GM12878 (cell line): ENCODE data around the gene SDK2. TPM values are rescaled to one million over a fixed set of nuclear protein-coding genes. Genes with fewer than 3 reads are reported as not detected.

ENCODE experiments used
- ATAC-seq: fragments of 200-7000 bp; cut with Tn5 transposase; 3 replicates; pipeline ENCODE4 v1.9.1; 2020; ENCODE audit warnings: mild to moderate bottlenecking, moderate library complexity
- BruUV-seq: library from RNA; stranded (reverse); fragments of 400-500 nt; replicated peaks from 2 replicates; lab custom pipeline; 2021; lab: Mats Ljungman, UMichigan
- CTCF ChIA-PET: fragments of 300-600 bp; sonication (Branson Sonifier 250); formaldehyde crosslinking; extraction: SDS; loops from one replicate; lab custom pipeline; 2021; ENCODE audit warnings: inconsistent platforms; lab: Yijun Ruan, JAX
- POLR2A ChIA-PET: fragments of 350-600 bp; formaldehyde crosslinking; extraction: SDS; loops from one replicate; lab custom pipeline; 2021; ENCODE audit warnings: inconsistent platforms; lab: Charles Lee
- RAD21 ChIA-PET: fragments of 300-600 bp; sonication (Branson Sonifier 250); formaldehyde crosslinking; loops from one replicate; lab custom pipeline; 2023; ENCODE audit warnings: antibody characterized with exemption; ENCODE audit not compliant: unreplicated experiment; lab: Charles Lee
- SMC1A ChIA-PET: fragments of 300-600 bp; sonication (Branson Sonifier 250); formaldehyde crosslinking; loops from one replicate; lab custom pipeline; 2023; ENCODE audit not compliant: unreplicated experiment, uncharacterized antibody; lab: Charles Lee
- DNase-seq: peaks from one replicate; pipeline ENCODE4 v3.0.0-alpha.2; 2011; ENCODE audit warnings: low read depth, low spot score
- FAIRE-seq: peaks from 3 replicates; lab custom pipeline; 2011; peaks lifted over from hg19 to GRCh38; lab: Jason Lieb, UNC
- H2AFZ ChIP-seq: 2 replicates; pipeline ENCODE4 v1.6.0; 2011; ENCODE audit warnings: low read depth, low read length, control low read depth; ENCODE audit not compliant: control insufficient read depth
- H3K27ac ChIP-seq: 2 replicates; pipeline ENCODE4 v1.5.1; 2011; ENCODE audit warnings: control low read depth; ENCODE audit not compliant: control insufficient read depth, insufficient read depth
- H3K27me3 ChIP-seq, 2 experiments: replicated peaks in 1 of 2; 2 replicates each; pipeline versions ENCODE4 v1.6.0 to v1.6.1; 2011; ENCODE audit warnings: low read length in 1 of 2; ENCODE audit not compliant: control insufficient read depth in 2 of 2, insufficient read depth in 2 of 2
- H3K36me3 ChIP-seq, 2 experiments: 2 replicates each; pipeline ENCODE4 v1.5.1; 2011; ENCODE audit warnings: low read length in 1 of 2; ENCODE audit not compliant: control insufficient read depth in 2 of 2, insufficient read depth in 2 of 2
- H3K4me1 ChIP-seq: 2 replicates; pipeline ENCODE4 v1.6.1; 2011; ENCODE audit warnings: mild to moderate bottlenecking, low read length, moderate library complexity, mixed read lengths; ENCODE audit not compliant: control insufficient read depth, insufficient read depth
- H3K4me2 ChIP-seq: 2 replicates; pipeline ENCODE4 v1.6.0; 2011; ENCODE audit warnings: control low read depth; ENCODE audit not compliant: control insufficient read depth, insufficient read depth
- H3K4me3 ChIP-seq: fragments of 200-600 bp; sonication (generic); 2 replicates; pipeline ENCODE4 v1.5.1; 2016
- H3K79me2 ChIP-seq: 2 replicates; pipeline ENCODE4 v1.6.0; 2011; ENCODE audit warnings: low read length; ENCODE audit not compliant: control insufficient read depth, insufficient read depth
- H3K9ac ChIP-seq: 2 replicates; pipeline ENCODE4 v1.8.0; 2011; ENCODE audit warnings: low read length, control low read depth, mixed read lengths; ENCODE audit not compliant: control insufficient read depth, insufficient read depth
- H3K9me3 ChIP-seq: replicated peaks from 3 replicates; pipeline ENCODE4 v1.5.1; 2011; ENCODE audit warnings: mild to moderate bottlenecking, low read length; ENCODE audit not compliant: control insufficient read depth, insufficient read depth
- H4K20me1 ChIP-seq: 2 replicates; pipeline ENCODE4 v1.6.0; 2011; ENCODE audit not compliant: control insufficient read depth, insufficient read depth
- BCL11A ChIP-seq: IDR thresholded peaks from 2 replicates; pipeline ENCODE4 v1.6.1; 2011; ENCODE audit warnings: low read depth, low read length
- FOXK2 ChIP-seq: fragments of 450-650 bp; IDR thresholded peaks from 2 replicates; pipeline ENCODE4 v1.6.1; 2017; ENCODE audit warnings: mild to moderate bottlenecking, moderate library complexity
- HDAC6 ChIP-seq: fragments of 200-600 bp; sonication (generic); IDR thresholded peaks from one replicate; pipeline ENCODE4 v1.8.0; 2017; ENCODE audit warnings: antibody characterized with exemption; ENCODE audit not compliant: unreplicated experiment
- IRF3 ChIP-seq: fragments of 450-650 bp; IDR thresholded peaks from 2 replicates; pipeline ENCODE4 v1.6.1; 2014; ENCODE audit warnings: mild to moderate bottlenecking
- LARP7 ChIP-seq: fragments of 450-650 bp; IDR thresholded peaks from 2 replicates; pipeline ENCODE4 v1.6.1; 2017; ENCODE audit warnings: mild to moderate bottlenecking
- NBN ChIP-seq: fragments of 450-650 bp; IDR thresholded peaks from 2 replicates; pipeline ENCODE4 v1.6.1; 2016
- POU2F2 ChIP-seq: IDR thresholded peaks from 3 replicates; pipeline ENCODE4 v1.6.1; 2011; ENCODE audit warnings: low read depth, mild to moderate bottlenecking, low read length, borderline replicate concordance
- RAD51 ChIP-seq: fragments of 450-650 bp; IDR thresholded peaks from 2 replicates; pipeline ENCODE4 v1.6.1; 2016; ENCODE audit warnings: moderate library complexity, mild to moderate bottlenecking, inconsistent platforms
- SMC3 ChIP-seq: IDR thresholded peaks from 2 replicates; pipeline ENCODE4 v1.6.1; 2011; ENCODE audit warnings: low read length, improper control_type of control experiment, borderline replicate concordance
- STAT3 ChIP-seq: IDR thresholded peaks from 2 replicates; pipeline ENCODE4 v1.6.1; 2011; ENCODE audit warnings: low read depth, low read length, improper control_type of control experiment
- ZBTB33 ChIP-seq: fragments of 450-650 bp; IDR thresholded peaks from 2 replicates; pipeline ENCODE4 v1.6.1; 2017; ENCODE audit warnings: mild to moderate bottlenecking
- ZNF687 ChIP-seq: fragments of 450-650 bp; IDR thresholded peaks from 2 replicates; pipeline ENCODE4 v1.6.1; 2017; ENCODE audit warnings: mild to moderate bottlenecking, moderate library complexity
- ZSCAN29 ChIP-seq: fragments of 450-650 bp; IDR thresholded peaks from 2 replicates; pipeline ENCODE4 v1.6.1; 2017; ENCODE audit warnings: mild to moderate bottlenecking, moderate library complexity
- WGBS: methylation state at CpG from one replicate; pipeline ENCODE4 v1.1.6; 2016; ENCODE audit warnings: low lambda C conversion rate; ENCODE audit not compliant: insufficient replicate concordance, insufficient coverage; ENCODE audit errors: missing lambda C conversion rate; 5-methylcytosine and 5-hydroxymethylcytosine counted together
- in situ Hi-C: fragments of 300-500 bp; cut with MboI; formaldehyde crosslinking; loops from 9 replicates; pipeline ENCODE4 v1.14.3; 2018; ENCODE audit warnings: mixed read lengths
- intact Hi-C: fragments of 100-400 bp; cut with micrococcal nuclease; formaldehyde crosslinking; loops from one replicate; pipeline ENCODE4 v1.14.2; 2022; ENCODE audit not compliant: unreplicated experiment
- polyA plus RNA-seq, 11 experiments: library from polyadenylated mRNA; depleted of rRNA in 4 of 11; unstranded in 6 of 11; stranded (reverse) in 5 of 11; fragments of >200 nt; fragmentation: Nextera tagmentation in 4 of 11; fragmentation: Illumina TruSeq in 1 of 11; extraction: Ambion mirVana in 4 of 11; extraction: Trizol in 1 of 11; gene quantifications; 1 replicate in 1 of 11; 2 replicates in 10 of 11; pipeline versions ENCODE4 v1.2.1 to v1.2.3, GENCODE V29; 2011 to 2016; ENCODE audit warnings: inconsistent platforms in 2 of 11, missing spikeins in 2 of 11, low read depth in 1 of 11
- total RNA-seq, 4 experiments: library from RNA; depleted of rRNA in 3 of 4; stranded (reverse); fragments of >200 nt in 3 of 4; fragmentation: Illumina TruSeq in 1 of 4; extraction: Trizol in 1 of 4; gene quantifications; 2 replicates each; pipeline versions ENCODE4 v1.2.1 to v1.2.3, GENCODE V29; 2013 to 2021
- TF ChIP-seq, protein P1 (sequence below): IDR thresholded peaks from 2 replicates; pipeline ENCODE4 v1.6.1; 2011; ENCODE audit warnings: mild to moderate bottlenecking, low read depth, low read length, moderate library complexity; ENCODE audit not compliant: insufficient replicate concordance
- TF ChIP-seq, protein P2 (sequence below): fragments of 150-350 bp; IDR thresholded peaks from 2 replicates; pipeline ENCODE4 v1.6.1; 2014; ENCODE audit warnings: mild to moderate bottlenecking, low read depth, low read length

SDK2 gene
- total and polyA plus RNA-seq, 10 of the 15 experiments (the other 5 are each of a cell fraction or from before 2014, with no cell fraction given), result 0.03 to 0.08 (median 0.03) TPM; not detected in 7

- no peak overlapping the region for H3K27ac ChIP-seq
- POLR2A ChIA-PET, result no interaction called here
- CTCF ChIA-PET, result interaction anchor here (1.0 kb wide), 1 partner anchor 14 kb away, joined by 3 read pairs; no protein-coding TSS in a partner anchor
- no peaks in the 10 kb centered on the region for H4K20me1 ChIP-seq
- in situ Hi-C loops (no loop called here), intact Hi-C loops (no loop called here)
- no TSS peak for BruUV-seq
- no peaks in the 10 kb centered on the region for H3K36me3 ChIP-seq
- H3K4me3 ChIP-seq, result no peak overlapping the region
- no peaks in the 10 kb centered on the region for H3K9me3 ChIP-seq
- H3K4me1 ChIP-seq, result no peaks in the 10 kb centered on the region
- TF ChIP-seq ZNF687 (no peak), RAD51 (no peak), IRF3 (no peak), LARP7 (no peak), ZSCAN29 (no peak), HDAC6 (no peak), SMC3 (no peak), FOXK2 (no peak), POU2F2 (no peak), NBN (no peak), BCL11A (no peak), STAT3 (no peak), ZBTB33 (no peak)
- TF ChIP-seq, protein P1, sequence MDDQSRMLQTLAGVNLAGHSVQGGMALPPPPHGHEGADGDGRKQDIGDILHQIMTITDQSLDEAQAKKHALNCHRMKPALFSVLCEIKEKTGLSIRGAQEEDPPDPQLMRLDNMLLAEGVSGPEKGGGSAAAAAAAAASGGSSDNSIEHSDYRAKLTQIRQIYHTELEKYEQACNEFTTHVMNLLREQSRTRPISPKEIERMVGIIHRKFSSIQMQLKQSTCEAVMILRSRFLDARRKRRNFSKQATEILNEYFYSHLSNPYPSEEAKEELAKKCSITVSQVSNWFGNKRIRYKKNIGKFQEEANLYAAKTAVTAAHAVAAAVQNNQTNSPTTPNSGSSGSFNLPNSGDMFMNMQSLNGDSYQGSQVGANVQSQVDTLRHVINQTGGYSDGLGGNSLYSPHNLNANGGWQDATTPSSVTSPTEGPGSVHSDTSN, result no peak
- TF ChIP-seq, protein P2, sequence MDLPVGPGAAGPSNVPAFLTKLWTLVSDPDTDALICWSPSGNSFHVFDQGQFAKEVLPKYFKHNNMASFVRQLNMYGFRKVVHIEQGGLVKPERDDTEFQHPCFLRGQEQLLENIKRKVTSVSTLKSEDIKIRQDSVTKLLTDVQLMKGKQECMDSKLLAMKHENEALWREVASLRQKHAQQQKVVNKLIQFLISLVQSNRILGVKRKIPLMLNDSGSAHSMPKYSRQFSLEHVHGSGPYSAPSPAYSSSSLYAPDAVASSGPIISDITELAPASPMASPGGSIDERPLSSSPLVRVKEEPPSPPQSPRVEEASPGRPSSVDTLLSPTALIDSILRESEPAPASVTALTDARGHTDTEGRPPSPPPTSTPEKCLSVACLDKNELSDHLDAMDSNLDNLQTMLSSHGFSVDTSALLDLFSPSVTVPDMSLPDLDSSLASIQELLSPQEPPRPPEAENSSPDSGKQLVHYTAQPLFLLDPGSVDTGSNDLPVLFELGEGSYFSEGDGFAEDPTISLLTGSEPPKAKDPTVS, result no peak
- SMC1A ChIA-PET, result no interaction called here
- RAD21 ChIA-PET, result no interaction called here
- no peak for FAIRE-seq
- 60% methylated on average over 19 of the region's 19 CpGs for WGBS
- H3K9ac ChIP-seq, result no peak overlapping the region
- no peak for DNase-seq
- ATAC-seq, result no peak
- no peak overlapping the region for H2AFZ ChIP-seq
- H3K27me3 ChIP-seq, result no peaks in the 10 kb centered on the region; a peak in 1 of 4 replicates
- no peaks in the 10 kb centered on the region for H3K79me2 ChIP-seq
- no peak overlapping the region for H3K4me2 ChIP-seq
Observed at GRCh38 chr17:73357981-73358380, 286.3 kb downstream of the SDK2 start.
